ENCODE measurements around the gene KLHL2.

GRCh38 chr4:165355900-165356300 is 148.5 kb downstream of the KLHL2 start:
- TF ChIP-seq CTCF (IDR thresholded peaks at IDR 0.05) (peak in 4 of 5 experiments; percentile 19 to 47 (median 40)), POLR2A (IDR thresholded peaks at IDR 0.05) (no peak), EP300 (IDR thresholded peaks at IDR 0.05; ENCODE audit: low read depth) (no peak), POLR2AphosphoS5 (IDR thresholded peaks at IDR 0.05) (no peak)
